WTC11 (cell line): Measurements from ENCODE around the gene B3GAT2. TPM values are rescaled to one million over a fixed set of nuclear protein-coding genes. Genes with fewer than 3 reads are reported as not detected.

Experiments
- ATAC-seq: fragments of 200-7000 bp; cut with Tn5 transposase; 2 replicates; pipeline ENCODE4 v1.10.0; 2021; ENCODE audit warnings: mild to moderate bottlenecking, moderate library complexity
- CTCF ChIA-PET: fragments of 300-600 bp; sonication (Branson Sonifier 250); formaldehyde crosslinking; loops from one replicate; lab custom pipeline; 2021; ENCODE audit warnings: antibody characterized with exemption; lab: Charles Lee
- POLR2A ChIA-PET: fragments of 350-600 bp; sonication (Branson Sonifier 250); formaldehyde crosslinking; loops from one replicate; lab custom pipeline; 2021; ENCODE audit warnings: antibody characterized with exemption; lab: Charles Lee
- DNase-seq: peaks from one replicate; pipeline ENCODE4 v3.0.0; 2021; ENCODE audit warnings: low spot score
- H3K27ac Mint-ChIP-seq: 2 replicates; pipeline ENCODE4 v1.8.0; 2021; ENCODE audit warnings: mixed read lengths
- H3K27me3 Mint-ChIP-seq: 2 replicates; pipeline ENCODE4 v1.8.0; 2021; ENCODE audit warnings: low read depth, mild to moderate bottlenecking, moderate library complexity, mixed read lengths
- H3K36me3 Mint-ChIP-seq: 2 replicates; pipeline ENCODE4 v1.8.0; 2021; ENCODE audit warnings: mixed read lengths
- H3K4me1 Mint-ChIP-seq: 2 replicates; pipeline ENCODE4 v1.8.0; 2022; ENCODE audit warnings: mixed read lengths
- H3K4me3 Mint-ChIP-seq: 2 replicates; pipeline ENCODE4 v1.8.0; 2021; ENCODE audit warnings: mild to moderate bottlenecking, moderate library complexity, mixed read lengths
- H3K9me3 Mint-ChIP-seq: 2 replicates; pipeline ENCODE4 v1.8.0; 2021; ENCODE audit warnings: mixed read lengths
- CDX4 ChIP-seq: fragments of 250-450 bp; sonication (Bioruptor Pico); IDR thresholded peaks from 2 replicates; pipeline ENCODE4 v1.9.0; 2021; ENCODE audit warnings: moderate library complexity, mild to moderate bottlenecking, inconsistent platforms, borderline replicate concordance
- E2F1 ChIP-seq: sonication (generic); formaldehyde crosslinking; IDR thresholded peaks from 2 replicates; pipeline ENCODE4 v1.8.0; 2022; ENCODE audit warnings: mild to moderate bottlenecking, missing genetic modification reagents
- FOXK1 ChIP-seq: sonication (generic); formaldehyde crosslinking; IDR thresholded peaks from 2 replicates; pipeline ENCODE4 v1.8.0; 2022; ENCODE audit warnings: mild to moderate bottlenecking, moderate library complexity, missing genetic modification reagents
- GRHL2 ChIP-seq: fragments of 250-450 bp; sonication (Bioruptor Pico); IDR thresholded peaks from 2 replicates; pipeline ENCODE4 v1.8.0; 2022; ENCODE audit warnings: mild to moderate bottlenecking, moderate library complexity; ENCODE audit not compliant: insufficient replicate concordance, severe bottlenecking
- HMGA2 ChIP-seq: fragments of 250-450 bp; sonication (Bioruptor Pico); IDR thresholded peaks from 2 replicates; pipeline ENCODE4 v1.4.0; 2021; ENCODE audit warnings: mild to moderate bottlenecking, moderate library complexity
- HMGXB4 ChIP-seq: sonication (generic); formaldehyde crosslinking; IDR thresholded peaks from 2 replicates; pipeline ENCODE4 v1.8.1; 2023; ENCODE audit warnings: mild to moderate bottlenecking, moderate library complexity, missing genetic modification reagents
- IRF2 ChIP-seq: sonication (generic); formaldehyde crosslinking; IDR thresholded peaks from 2 replicates; pipeline ENCODE4 v1.8.0; 2022; ENCODE audit warnings: low read depth, missing genetic modification reagents, borderline replicate concordance
- KAT7 ChIP-seq: sonication (generic); formaldehyde crosslinking; IDR thresholded peaks from 2 replicates; pipeline ENCODE4 v1.8.1; 2023; ENCODE audit warnings: missing genetic modification reagents, mild to moderate bottlenecking, borderline replicate concordance
- MXD4 ChIP-seq: fragments of 250-450 bp; sonication (Bioruptor Pico); IDR thresholded peaks from 2 replicates; pipeline ENCODE4 v1.8.0; 2021; ENCODE audit warnings: mild to moderate bottlenecking, moderate library complexity, borderline replicate concordance
- NFE2L1 ChIP-seq: sonication (generic); formaldehyde crosslinking; IDR thresholded peaks from 2 replicates; pipeline ENCODE4 v1.8.1; 2023; ENCODE audit warnings: missing genetic modification reagents
- NR2C2 ChIP-seq: sonication (generic); formaldehyde crosslinking; IDR thresholded peaks from 2 replicates; pipeline ENCODE4 v1.8.0; 2022; ENCODE audit warnings: mild to moderate bottlenecking, missing genetic modification reagents
- NR3C1 ChIP-seq: sonication (generic); formaldehyde crosslinking; conservative IDR thresholded peaks from 2 replicates; pipeline ENCODE4 v1.8.1; 2023; ENCODE audit warnings: low read depth, mild to moderate bottlenecking, missing genetic modification reagents
- OVOL2 ChIP-seq: fragments of 250-450 bp; sonication (Bioruptor Pico); IDR thresholded peaks from 2 replicates; pipeline ENCODE4 v1.9.0; 2021; ENCODE audit warnings: mild to moderate bottlenecking, borderline replicate concordance
- PRDM15 ChIP-seq: sonication (generic); formaldehyde crosslinking; IDR thresholded peaks from 2 replicates; pipeline ENCODE4 v1.8.0; 2022; ENCODE audit warnings: missing genetic modification reagents
- SP1 ChIP-seq: sonication (generic); formaldehyde crosslinking; conservative IDR thresholded peaks from 2 replicates; pipeline ENCODE4 v1.8.1; 2022; ENCODE audit warnings: missing genetic modification reagents
- TEAD1 ChIP-seq: sonication (generic); formaldehyde crosslinking; IDR thresholded peaks from 2 replicates; pipeline ENCODE4 v1.8.0; 2022; ENCODE audit warnings: mild to moderate bottlenecking, missing genetic modification reagents
- USF1 ChIP-seq: sonication (generic); formaldehyde crosslinking; IDR thresholded peaks from 2 replicates; pipeline ENCODE4 v1.8.0; 2022; ENCODE audit warnings: mild to moderate bottlenecking, missing genetic modification reagents
- ZNF121 ChIP-seq: sonication (generic); formaldehyde crosslinking; IDR thresholded peaks from 2 replicates; pipeline ENCODE4 v1.8.0; 2023; ENCODE audit warnings: missing genetic modification reagents
- ZNF219 ChIP-seq: sonication (generic); formaldehyde crosslinking; IDR thresholded peaks from 2 replicates; pipeline ENCODE4 v1.8.0; 2023; ENCODE audit warnings: missing genetic modification reagents, mild to moderate bottlenecking, borderline replicate concordance
- ZNF416 ChIP-seq: fragments of 250-450 bp; sonication (Bioruptor Pico); IDR thresholded peaks from 2 replicates; pipeline ENCODE4 v1.9.0; 2021; ENCODE audit warnings: mild to moderate bottlenecking, inconsistent platforms
- ZNF671 ChIP-seq: fragments of 250-450 bp; sonication (Bioruptor Pico); IDR thresholded peaks from 2 replicates; pipeline ENCODE4 v1.8.0; 2021; ENCODE audit warnings: mild to moderate bottlenecking
- ZSCAN18 ChIP-seq: fragments of 250-450 bp; sonication (Bioruptor Pico); IDR thresholded peaks from 2 replicates; pipeline ENCODE4 v2.1.2; 2022; ENCODE audit warnings: mild to moderate bottlenecking, moderate library complexity
- total RNA-seq: library from RNA; stranded (reverse); gene quantifications from 3 replicates; pipeline ENCODE4 v1.2.3, GENCODE V29; 2021

B3GAT2 gene
- total RNA-seq, 1 experiment from 2014 or later = 0.70 TPM

GRCh38 chr6:70874181-70874913 lies 82.5 kb downstream of the B3GAT2 start:
- TF ChIP-seq HMGA2 (CRISPR knock-in tag) = no peak
- no peak for TF ChIP-seq NFE2L1 (CRISPR knock-in tag)
- TF ChIP-seq PRDM15 (CRISPR knock-in tag) = no peak
- no peak for TF ChIP-seq E2F1 (CRISPR knock-in tag)
- no peak for TF ChIP-seq HMGXB4
- TF ChIP-seq IRF2 (CRISPR knock-in tag) = no peak
- no peak for TF ChIP-seq ZNF671 (CRISPR knock-in tag)
- no peak for TF ChIP-seq NR2C2 (CRISPR knock-in tag)
- TF ChIP-seq, all 79 proteins: peak for 0
- Mint-ChIP-seq H3K36me3 (peaks cover 31% of the 10 kb centered on the region), H3K4me1 (peaks cover 3% of the 10 kb centered on the region; the same call in 1 of the 2 replicates), H3K4me3 (no peak overlapping the region), H3K27me3 (no peaks in the 10 kb centered on the region), H3K9me3 (peaks cover 42% of the 10 kb centered on the region), H3K27ac (no peak overlapping the region)
- POLR2A ChIA-PET = no interaction called here
- no peak for DNase-seq
- no peak for ATAC-seq
- CTCF ChIA-PET = interaction anchor here (1.1 to 2.3 kb wide), 2 partner anchors 10 to 81 kb away, joined by 3 to 8 read pairs; no protein-coding TSS in a partner anchor

- 0 out of 2 replicates have a peak, but pooled peaks cover 3% of the 10 kb centered on the region for H3K4me1 Mint-ChIP-seq
- ChIA-PET CTCF (no interaction called here), POLR2A (interaction anchor here (0.7 kb wide), 1 partner anchor 25 kb away, joined by 3 read pairs; no protein-coding TSS in a partner anchor)
- no peak overlapping the region for H3K4me3 Mint-ChIP-seq
- no peak for ATAC-seq
- no peak overlapping the region for H3K27ac Mint-ChIP-seq
- no peak for DNase-seq
- no peak for TF ChIP-seq CDX4 (CRISPR knock-in tag)
- no peak for TF ChIP-seq NR3C1 (CRISPR knock-in tag)
- no peak for TF ChIP-seq ZNF416 (CRISPR knock-in tag)
- TF ChIP-seq GRHL2 = no peak
- TF ChIP-seq OVOL2 (CRISPR knock-in tag) = no peak
- no peak for TF ChIP-seq SP1 (CRISPR knock-in tag)
- no peak for TF ChIP-seq ZNF219 (CRISPR knock-in tag)
- TF ChIP-seq FOXK1 (CRISPR knock-in tag) = no peak
- no peak for TF ChIP-seq KAT7 (CRISPR knock-in tag)
- no peak for TF ChIP-seq NR2C2 (CRISPR knock-in tag)
- TF ChIP-seq ZSCAN18 (CRISPR knock-in tag) = no peak
- no peak for TF ChIP-seq MXD4 (CRISPR knock-in tag)
- TF ChIP-seq USF1 (CRISPR knock-in tag) = no peak
- TF ChIP-seq NFE2L1 (CRISPR knock-in tag) = no peak
- no peak for TF ChIP-seq ZNF121 (CRISPR knock-in tag)
- no peak for TF ChIP-seq TEAD1
- H3K27me3 Mint-ChIP-seq = no peaks in the 10 kb centered on the region
- H3K36me3 Mint-ChIP-seq = peaks cover 31% of the 10 kb centered on the region
- H3K9me3 Mint-ChIP-seq = peaks cover 45% of the 10 kb centered on the region
Observed at GRCh38 chr6:70872469-70872868, 84.4 kb downstream of the B3GAT2 start.
